PFSK-1 (cell line): ENCODE data around the gene PKM.

Source experiments
- FOXP2 ChIP-seq: optimal IDR thresholded peaks from 2 replicates; pipeline ENCODE3; 2011; ENCODE audit warnings: borderline replicate concordance, control low read depth, inconsistent platforms; ENCODE audit not compliant: insufficient read depth; ENCODE audit errors: extremely low read length, extremely low read depth
- POLR2AphosphoS5 ChIP-seq: IDR thresholded peaks from 2 replicates; pipeline ENCODE4 v1.6.1; 2012; ENCODE audit warnings: low read depth, mild to moderate bottlenecking, control low read depth, low read length, moderate library complexity
- REST ChIP-seq, 2 experiments: IDR thresholded peaks; 2 replicates each; pipeline versions ENCODE4 v1.6.1 to v1.8.0; 2011 to 2012; ENCODE audit warnings: low read depth in 2 of 2, low read length in 2 of 2, control low read depth in 1 of 2, inconsistent platforms in 1 of 2, mild to moderate bottlenecking in 1 of 2, moderate library complexity in 1 of 2; ENCODE audit not compliant: insufficient read depth in 1 of 2
- SIN3A ChIP-seq: IDR thresholded peaks from 2 replicates; pipeline ENCODE4 v1.6.1; 2012; ENCODE audit warnings: mild to moderate bottlenecking, low read length, moderate library complexity, borderline replicate concordance; ENCODE audit not compliant: insufficient read depth
- TAF1 ChIP-seq: IDR thresholded peaks from 2 replicates; pipeline ENCODE4 v1.6.1; 2012; ENCODE audit warnings: low read length, control low read depth, borderline replicate concordance; ENCODE audit not compliant: insufficient read depth

Gene PKM

GRCh38 chr15:72178976-72179585 is 51.9 kb downstream of the PKM start:
- TF ChIP-seq FOXP2 (no peak), POLR2AphosphoS5 (no peak), TAF1 (no peak), REST (IDR thresholded peaks at IDR 0.05; ENCODE audit: insufficient read depth in 1 of 2, low read depth in 2 of 2, low read length in 2 of 2) (no peak), SIN3A (no peak)

- TF ChIP-seq REST (IDR thresholded peaks at IDR 0.05; ENCODE audit: insufficient read depth in 1 of 2, low read depth in 2 of 2, low read length in 2 of 2) (no peak), TAF1 (no peak), POLR2AphosphoS5 (no peak), FOXP2 (no peak)
Observed at GRCh38 chr15:72176743-72177142, 54.2 kb downstream of the PKM start.

- no peak for TF ChIP-seq FOXP2
- no peak for TF ChIP-seq REST (IDR thresholded peaks at IDR 0.05; ENCODE audit: insufficient read depth in 1 of 2, low read depth in 2 of 2, low read length in 2 of 2)
- no peak for TF ChIP-seq SIN3A
- no peak for TF ChIP-seq TAF1
- no peak for TF ChIP-seq POLR2AphosphoS5
Observed at GRCh38 chr15:72176159-72176558, 54.8 kb downstream of the PKM start.

GRCh38 chr15:72175186-72176044 is 55.6 kb downstream of the PKM start:
- TF ChIP-seq FOXP2, result no peak
- TF ChIP-seq TAF1, result no peak
- TF ChIP-seq POLR2AphosphoS5, result no peak
- TF ChIP-seq REST (IDR thresholded peaks at IDR 0.05; ENCODE audit: insufficient read depth in 1 of 2, low read depth in 2 of 2, low read length in 2 of 2), result no peak
- no peak for TF ChIP-seq SIN3A
